ENCODE data around the gene DYNLT3. TPM values are rescaled to one million over a fixed set of nuclear protein-coding genes. Genes with fewer than 3 reads are reported as not detected.

Gene DYNLT3
- total RNA-seq, 1 donor, result 58.6 TPM

GRCh38 chrX:37888010-37888409 lies 40.6 kb upstream of the DYNLT3 start:
- Histone ChIP-seq H4K20me1 (ENCODE audit: insufficient read depth, low read length) (no peaks in the 10 kb centered on the region), H3K27ac (ENCODE audit: low read depth, low read length) (no peak overlapping the region), H3K4me3 (ENCODE audit: insufficient read depth, low read length) (no peak overlapping the region), H3K4me2 (ENCODE audit: insufficient read depth, low read length) (no peak overlapping the region), H3K79me2 (ENCODE audit: insufficient read depth, low read length) (no peaks in the 10 kb centered on the region), H2AFZ (ENCODE audit: low read length) (no peak overlapping the region), H3K36me3 (ENCODE audit: insufficient read depth, low read length) (no peaks in the 10 kb centered on the region), H3K9me3 (ENCODE audit: low read depth, low read length) (no peaks in the 10 kb centered on the region), H3K27me3 (ENCODE audit: insufficient read depth, low read length) (no peaks in the 10 kb centered on the region), H3K4me1 (ENCODE audit: insufficient read depth, low read length) (no peaks in the 10 kb centered on the region)
- no peak for DNase-seq (ENCODE audit: insufficient read length, low spot score, missing footprints)
- TF ChIP-seq, protein P1, sequence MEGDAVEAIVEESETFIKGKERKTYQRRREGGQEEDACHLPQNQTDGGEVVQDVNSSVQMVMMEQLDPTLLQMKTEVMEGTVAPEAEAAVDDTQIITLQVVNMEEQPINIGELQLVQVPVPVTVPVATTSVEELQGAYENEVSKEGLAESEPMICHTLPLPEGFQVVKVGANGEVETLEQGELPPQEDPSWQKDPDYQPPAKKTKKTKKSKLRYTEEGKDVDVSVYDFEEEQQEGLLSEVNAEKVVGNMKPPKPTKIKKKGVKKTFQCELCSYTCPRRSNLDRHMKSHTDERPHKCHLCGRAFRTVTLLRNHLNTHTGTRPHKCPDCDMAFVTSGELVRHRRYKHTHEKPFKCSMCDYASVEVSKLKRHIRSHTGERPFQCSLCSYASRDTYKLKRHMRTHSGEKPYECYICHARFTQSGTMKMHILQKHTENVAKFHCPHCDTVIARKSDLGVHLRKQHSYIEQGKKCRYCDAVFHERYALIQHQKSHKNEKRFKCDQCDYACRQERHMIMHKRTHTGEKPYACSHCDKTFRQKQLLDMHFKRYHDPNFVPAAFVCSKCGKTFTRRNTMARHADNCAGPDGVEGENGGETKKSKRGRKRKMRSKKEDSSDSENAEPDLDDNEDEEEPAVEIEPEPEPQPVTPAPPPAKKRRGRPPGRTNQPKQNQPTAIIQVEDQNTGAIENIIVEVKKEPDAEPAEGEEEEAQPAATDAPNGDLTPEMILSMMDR (IDR thresholded peaks at IDR 0.05; ENCODE audit: extremely low read depth, low read depth, low read length), result no peak

DNA sequence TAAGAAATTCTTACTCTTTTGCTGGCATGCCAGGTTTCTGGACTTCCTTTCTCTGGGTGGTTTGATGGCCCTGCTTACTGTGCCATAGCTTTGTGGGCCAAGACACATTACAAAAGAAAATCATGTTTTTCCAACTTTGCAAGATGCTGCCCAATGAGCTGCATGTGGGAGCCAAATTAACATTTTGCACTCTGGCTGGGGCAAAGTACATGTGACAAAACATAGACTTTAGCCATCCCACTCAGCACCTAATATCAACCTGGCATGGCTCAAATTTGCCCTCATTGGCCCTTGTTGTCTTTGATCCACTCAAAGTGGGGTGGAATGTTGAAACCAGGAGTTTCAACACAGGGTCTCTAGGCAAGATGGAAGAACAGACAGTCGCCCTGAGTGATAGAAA lies 40.0 kb upstream of the DYNLT3 start:
- H3K36me3 ChIP-seq (ENCODE audit: insufficient read depth, low read length), result no peaks in the 10 kb centered on the region
- TF ChIP-seq, protein P1 (IDR thresholded peaks at IDR 0.05; ENCODE audit: extremely low read depth, low read depth, low read length), result no peak
- no peaks in the 10 kb centered on the region for H3K9me3 ChIP-seq (ENCODE audit: low read depth, low read length)
- DNase-seq (ENCODE audit: insufficient read length, low spot score, missing footprints), result no peak
- no peak overlapping the region for H2AFZ ChIP-seq (ENCODE audit: low read length)
- H3K4me2 ChIP-seq (ENCODE audit: insufficient read depth, low read length), result no peak overlapping the region
- no peak overlapping the region for H3K27ac ChIP-seq (ENCODE audit: low read depth, low read length)
- H3K4me1 ChIP-seq (ENCODE audit: insufficient read depth, low read length), result no peaks in the 10 kb centered on the region
- H3K4me3 ChIP-seq (ENCODE audit: insufficient read depth, low read length), result no peak overlapping the region
- no peaks in the 10 kb centered on the region for H4K20me1 ChIP-seq (ENCODE audit: insufficient read depth, low read length)
- H3K79me2 ChIP-seq (ENCODE audit: insufficient read depth, low read length), result no peaks in the 10 kb centered on the region
- no peaks in the 10 kb centered on the region for H3K27me3 ChIP-seq (ENCODE audit: insufficient read depth, low read length)

- H3K27ac ChIP-seq (ENCODE audit: low read depth, low read length), result no peak overlapping the region
Measured at GRCh38 chrX:37883196-37883595, 35.8 kb upstream of the DYNLT3 start.

DNA sequence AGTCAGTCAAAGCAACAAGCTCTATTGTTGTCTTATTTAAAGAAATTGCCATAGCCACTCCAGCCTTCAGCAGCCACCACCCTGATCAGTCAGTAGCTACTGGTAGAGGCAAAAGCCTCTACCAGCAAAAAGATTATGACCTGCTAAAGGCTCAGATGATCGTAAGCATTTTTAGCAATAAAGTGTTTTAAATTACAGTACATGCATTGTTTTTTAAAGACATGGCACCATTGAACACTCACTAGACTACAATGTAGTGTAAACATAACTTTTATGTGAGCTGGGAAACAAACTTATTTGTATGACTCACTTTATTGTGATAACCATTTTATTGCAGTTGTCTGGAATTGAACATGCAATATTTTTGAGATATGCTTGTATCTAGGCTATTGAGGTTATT lies 32.3 kb upstream of the DYNLT3 start:
- H3K4me3 ChIP-seq (ENCODE audit: insufficient read depth, low read length), result no peak overlapping the region
- H3K4me2 ChIP-seq (ENCODE audit: insufficient read depth, low read length), result no peak overlapping the region
- no peak overlapping the region for H3K27ac ChIP-seq (ENCODE audit: low read depth, low read length)
- H3K9me3 ChIP-seq (ENCODE audit: low read depth, low read length), result no peaks in the 10 kb centered on the region
- TF ChIP-seq, protein P1 (IDR thresholded peaks at IDR 0.05; ENCODE audit: extremely low read depth, low read depth, low read length), result no peak
- no peak overlapping the region for H2AFZ ChIP-seq (ENCODE audit: low read length)
- H4K20me1 ChIP-seq (ENCODE audit: insufficient read depth, low read length), result no peaks in the 10 kb centered on the region
- no peaks in the 10 kb centered on the region for H3K79me2 ChIP-seq (ENCODE audit: insufficient read depth, low read length)
- no peaks in the 10 kb centered on the region for H3K36me3 ChIP-seq (ENCODE audit: insufficient read depth, low read length)
- DNase-seq (ENCODE audit: insufficient read length, low spot score, missing footprints), result no peak
- H3K27me3 ChIP-seq (ENCODE audit: insufficient read depth, low read length), result no peaks in the 10 kb centered on the region
- no peaks in the 10 kb centered on the region for H3K4me1 ChIP-seq (ENCODE audit: insufficient read depth, low read length)

More at GRCh38 chrX:37883196-37883595, 35.8 kb upstream of the DYNLT3 start:
- Histone ChIP-seq H3K4me2 (ENCODE audit: insufficient read depth, low read length) (no peak overlapping the region), H3K4me3 (ENCODE audit: insufficient read depth, low read length) (no peak overlapping the region), H2AFZ (ENCODE audit: low read length) (no peak overlapping the region), H3K9me3 (ENCODE audit: low read depth, low read length) (no peaks in the 10 kb centered on the region), H3K4me1 (ENCODE audit: insufficient read depth, low read length) (no peaks in the 10 kb centered on the region), H3K36me3 (ENCODE audit: insufficient read depth, low read length) (no peaks in the 10 kb centered on the region), H3K27me3 (ENCODE audit: insufficient read depth, low read length) (no peaks in the 10 kb centered on the region), H3K79me2 (ENCODE audit: insufficient read depth, low read length) (no peaks in the 10 kb centered on the region), H4K20me1 (ENCODE audit: insufficient read depth, low read length) (no peaks in the 10 kb centered on the region)
- TF ChIP-seq, protein P1 (IDR thresholded peaks at IDR 0.05; ENCODE audit: extremely low read depth, low read depth, low read length), result no peak
- DNase-seq (ENCODE audit: insufficient read length, low spot score, missing footprints), result no peak

Data from osteoblast (primary cell).